Pons (tissue), 1 donor: Measurements from ENCODE around the gene UNC119.
A peak's percentile ranks its signal among the peaks of the same experiment; 100 is the strongest.
"Not testable (repeated sequence)": the region's sequence is repeated elsewhere in the genome, so short reads cannot be mapped to it uniquely, and the experiment has no call there.

Experiments used
- DNase-seq: peaks from one replicate; pipeline ENCODE4 v3.0.0-alpha.2; 2016; ENCODE audit warnings: low spot score

The UNC119 gene

GRCh38 chr17:28552176-28552999 lies at the start of gene UNC119:
UNC119 (minus strand) TSS chr17:28552624; CDS start chr17:28552557, 67 bp downstream.
- peak; percentile 42 for DNase-seq

DNA sequence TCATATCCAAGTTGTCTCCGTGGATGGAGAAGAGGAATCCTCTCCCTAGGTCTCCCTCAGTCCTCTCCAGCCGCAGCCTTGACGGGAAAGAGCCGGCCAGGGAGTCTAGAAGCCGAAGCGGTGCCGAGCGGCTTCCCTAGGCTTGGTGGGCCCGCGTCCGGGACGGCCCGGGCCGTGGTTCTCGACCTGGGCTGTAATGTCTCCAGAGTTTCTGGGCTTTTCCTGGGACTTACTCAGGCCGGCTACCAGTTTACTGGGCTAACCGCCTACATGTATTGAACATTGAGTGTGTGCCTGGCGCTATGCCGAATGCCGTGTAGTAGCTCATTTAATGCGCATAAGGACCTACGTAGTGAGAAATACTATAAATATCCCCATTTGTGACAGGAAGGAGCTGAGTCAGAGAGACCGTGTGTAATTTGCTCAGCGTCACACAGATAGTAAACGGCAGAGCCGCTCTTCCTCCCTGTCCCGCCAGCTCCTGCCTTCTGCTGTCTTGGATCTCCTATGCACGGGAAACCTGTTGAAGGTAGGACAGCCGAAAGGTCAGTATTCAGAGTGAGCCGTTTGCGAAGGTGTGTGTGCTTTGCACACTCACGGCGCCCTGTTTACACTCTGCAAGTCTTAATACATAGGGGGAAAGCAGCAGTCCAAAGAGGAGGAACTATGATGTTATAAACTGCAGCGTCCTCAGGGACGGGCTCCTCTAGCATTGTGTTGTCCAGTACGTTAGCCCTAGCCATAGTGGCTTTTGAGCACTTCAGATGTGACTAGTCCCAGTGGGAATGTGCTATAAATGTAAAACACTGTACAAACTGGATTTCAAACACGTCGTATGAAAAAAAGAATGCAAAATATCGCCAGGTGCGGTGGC lies 47.1 kb upstream of the UNC119 start:
- peak; percentile 49 for DNase-seq

DNA sequence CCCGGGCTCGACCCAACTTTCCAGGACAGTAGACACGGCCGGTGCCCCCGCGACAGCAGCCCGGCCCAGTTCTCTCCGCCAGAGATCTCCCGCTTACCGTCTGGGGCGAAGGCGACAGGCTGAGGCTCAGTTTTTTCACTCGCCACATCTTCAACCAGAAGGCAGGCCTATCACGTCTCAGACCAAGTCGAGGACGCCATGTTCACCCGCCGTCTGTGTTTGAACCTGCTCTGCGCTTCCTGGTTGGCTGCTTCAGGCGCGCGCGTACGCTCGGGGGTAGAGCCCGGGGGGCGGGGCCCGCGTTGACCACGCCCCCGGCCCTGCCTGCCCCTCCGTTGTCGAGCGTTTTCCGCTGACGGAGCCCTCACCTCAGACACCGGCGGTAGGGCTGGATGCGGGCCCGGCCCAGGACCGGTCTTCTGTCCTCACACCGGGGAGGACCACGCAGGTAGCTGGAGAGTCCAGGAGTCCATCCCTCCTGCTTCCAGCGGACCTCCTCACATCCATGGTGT lies 46.4 kb upstream of the UNC119 start, which contains the start of gene SPAG5:
SPAG5 (minus strand) TSS at position 227 of the 512 bp plus-strand sequence; CDS start at position 148, 79 bp downstream.
- DNase-seq = peak; percentile 88

- DNase-seq = no peak
These were observed 46.0 kb upstream of the UNC119 start for GRCh38 chr17:28598389-28598788.

GRCh38 chr17:28597606-28598383 lies 45.4 kb upstream of the UNC119 start:
- DNase-seq = no peak

- no peak for DNase-seq
These were observed 39.8 kb upstream of the UNC119 start for GRCh38 chr17:28592260-28592659.

- no peak for DNase-seq
These were observed 33.4 kb upstream of the UNC119 start for GRCh38 chr17:28585851-28586250.

GRCh38 chr17:28584434-28584833 lies 32.0 kb upstream of the UNC119 start:
- DNase-seq = no peak

GRCh38 chr17:28582513-28582912 lies 30.1 kb upstream of the UNC119 start:
- DNase-seq = no peak

DNA sequence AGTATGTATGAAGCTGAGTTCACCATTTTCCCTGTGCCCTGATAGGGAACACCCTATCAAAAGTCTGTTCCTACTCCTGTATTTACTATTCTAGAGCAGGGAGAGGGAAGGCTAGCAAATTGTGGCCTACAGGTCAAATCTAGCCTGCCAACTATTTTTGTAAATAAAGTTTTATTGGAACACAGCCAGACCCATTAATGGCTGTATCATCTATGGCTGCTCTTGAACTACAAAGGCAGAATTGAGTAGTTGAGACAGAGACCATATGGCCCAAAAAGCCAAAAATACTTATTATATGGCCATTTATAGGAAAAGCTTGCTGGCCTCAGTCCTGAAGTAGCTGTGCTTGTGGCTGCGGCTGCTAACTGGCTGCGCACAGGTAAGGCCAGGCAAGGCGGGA lies 28.5 kb upstream of the UNC119 start:
- DNase-seq = no peak

DNA sequence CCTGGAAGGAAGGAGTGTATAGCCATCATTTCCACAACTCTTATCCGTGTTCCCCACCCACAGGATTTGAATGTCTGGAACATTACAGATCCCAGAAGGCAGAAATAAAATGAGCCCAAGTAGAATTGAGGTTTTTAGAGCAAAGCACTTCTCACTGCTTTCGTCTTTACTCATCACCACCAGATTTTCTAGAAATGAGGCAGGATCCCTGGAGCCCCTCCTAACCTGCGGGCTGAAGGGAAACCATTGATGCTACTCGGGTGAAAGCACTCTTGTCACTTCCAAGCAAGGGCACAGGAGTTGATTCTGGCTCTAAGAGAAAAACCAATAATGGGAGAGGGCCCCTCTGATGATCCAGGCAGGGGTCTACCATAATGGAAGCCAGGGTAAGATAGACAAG lies 27.1 kb upstream of the UNC119 start:
- DNase-seq = no peak

DNA sequence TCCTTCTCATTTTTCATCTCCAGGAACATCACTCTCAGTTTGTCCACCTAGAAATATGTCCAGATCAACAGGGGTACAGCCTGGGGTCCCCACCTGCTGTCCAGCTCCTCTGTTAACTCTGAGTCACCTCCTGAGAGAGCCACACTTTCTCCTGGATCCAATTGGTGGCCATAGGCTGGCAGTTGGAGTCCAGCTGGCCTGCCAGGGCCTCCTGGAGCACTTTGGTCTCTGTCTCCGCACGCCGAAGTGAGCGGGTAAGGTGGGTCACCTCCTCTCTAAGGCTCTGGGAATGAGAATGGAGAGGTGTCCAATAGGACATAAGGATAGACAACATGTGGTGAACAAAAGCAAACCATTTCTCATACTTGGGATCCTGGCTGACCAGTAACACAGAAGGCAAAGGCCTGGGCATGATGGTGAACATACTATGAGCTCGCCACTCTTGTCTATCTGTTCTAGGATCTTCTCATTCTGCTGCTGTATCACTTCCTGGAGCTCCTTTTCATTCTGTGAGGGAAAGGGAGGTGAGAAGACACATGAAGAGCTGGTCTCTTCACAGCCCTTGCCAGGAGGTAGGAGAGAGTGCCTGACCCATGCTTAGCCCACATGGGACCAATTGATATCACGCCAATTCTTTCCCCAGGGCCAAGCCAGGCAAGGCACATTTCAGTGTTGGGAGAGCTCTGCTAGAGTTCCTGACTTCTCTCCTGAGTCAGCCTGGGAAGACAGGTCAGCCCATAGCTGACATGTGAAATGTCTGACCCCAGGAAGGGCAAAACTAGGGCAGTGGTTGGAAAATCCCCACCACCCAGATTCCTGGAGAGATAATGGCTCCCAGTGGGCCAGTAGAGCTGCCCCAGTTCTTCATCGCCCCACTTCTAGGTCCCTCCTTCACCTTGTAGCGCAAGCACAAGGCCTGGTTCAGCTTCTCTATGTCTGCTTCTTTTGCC lies 26.1 kb upstream of the UNC119 start:
- no peak for DNase-seq

- DNase-seq = no peak
These were observed 25.0 kb upstream of the UNC119 start for GRCh38 chr17:28577466-28577824.

DNA sequence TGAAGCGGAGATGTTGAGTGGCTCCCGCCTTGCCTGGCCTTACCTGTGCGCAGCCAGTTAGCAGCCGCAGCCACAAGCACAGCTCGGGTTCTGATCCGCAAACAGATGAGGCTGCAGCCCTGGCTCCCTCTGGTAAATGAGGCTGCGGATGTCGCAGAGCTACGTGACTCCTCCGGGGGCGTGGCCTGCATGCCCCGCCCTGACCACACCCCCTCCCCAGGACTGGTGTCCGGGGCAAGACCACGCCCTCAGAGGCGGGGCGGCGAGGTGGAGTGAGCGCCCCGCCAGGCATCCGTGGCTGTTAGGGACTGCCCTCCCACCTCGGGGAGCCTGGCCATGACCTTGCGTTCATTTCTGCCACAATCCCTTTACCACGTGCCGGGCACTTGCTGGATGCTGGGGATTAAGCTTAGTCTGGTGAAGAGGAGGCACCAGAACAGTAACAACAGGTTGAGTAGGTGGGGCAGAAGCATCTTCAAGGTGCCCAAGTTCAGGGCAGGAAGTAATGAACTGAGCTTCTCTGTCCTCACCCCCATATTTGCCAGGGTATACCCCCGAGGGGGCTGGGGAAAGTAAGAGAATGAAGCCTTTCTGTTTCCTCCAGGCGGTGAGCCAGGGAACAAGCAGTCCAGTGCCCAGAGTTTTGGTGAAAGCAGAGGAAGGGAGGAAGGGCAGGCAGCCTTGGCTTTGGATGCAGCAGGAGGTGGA lies 24.5 kb upstream of the UNC119 start, which contains the start of gene ALDOC:
ALDOC (minus strand) TSS at position 138 of the 708 bp plus-strand sequence. CDS start 1,363 bp downstream, outside the sequence.
- DNase-seq = peak; percentile 98

DNA sequence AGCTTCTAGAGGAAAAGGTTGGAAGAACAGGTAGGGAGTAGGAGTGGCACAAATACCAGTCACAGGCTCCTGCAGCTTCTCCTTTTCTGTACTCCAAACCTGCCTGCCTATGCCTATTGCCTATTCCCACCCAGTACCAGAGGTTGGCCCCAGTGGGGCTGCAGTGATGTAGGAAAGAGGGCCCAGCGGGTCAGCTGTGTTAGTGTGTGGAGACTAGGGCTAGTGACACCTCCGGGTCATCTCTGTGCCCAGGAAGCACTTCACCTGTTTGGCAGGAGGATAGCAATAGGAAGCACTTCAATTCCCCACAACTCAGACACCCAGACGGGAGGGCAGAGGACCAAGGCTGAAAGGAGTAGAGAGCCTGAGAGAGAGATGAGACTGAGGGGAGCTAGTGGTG lies 23.6 kb upstream of the UNC119 start:
- DNase-seq = not testable (repeated sequence)

DNA sequence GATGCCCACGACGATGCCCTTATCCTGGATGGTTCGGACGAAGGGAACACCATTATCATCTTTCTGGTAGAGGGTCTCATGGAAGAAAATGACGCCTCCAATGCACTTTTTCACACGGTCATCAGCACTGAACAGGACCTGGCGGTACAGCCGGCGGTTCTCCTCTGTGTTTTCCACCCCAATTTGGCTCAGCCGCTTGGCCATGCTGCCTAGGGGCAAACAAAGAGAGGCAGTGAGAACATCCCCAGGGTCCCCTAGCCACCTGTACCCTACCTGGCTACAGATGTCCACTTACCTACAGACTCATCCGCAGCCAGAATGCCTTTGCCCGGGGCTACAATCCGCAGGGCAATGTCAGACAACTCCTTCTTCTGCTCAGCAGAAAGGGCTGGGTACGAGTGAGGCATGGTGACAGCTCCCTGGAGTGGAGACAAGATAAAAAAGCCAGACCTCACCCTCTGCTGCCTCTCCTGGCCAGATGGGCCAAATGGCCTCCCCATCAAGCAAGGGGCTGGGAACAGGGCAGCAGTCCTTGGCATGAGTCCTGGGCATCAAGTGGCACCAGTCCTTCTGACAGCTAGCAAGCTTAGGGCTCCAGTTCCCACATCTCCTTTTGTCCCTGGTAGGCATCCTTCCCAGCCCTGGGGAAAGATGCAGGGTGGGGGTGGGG lies 22.8 kb upstream of the UNC119 start:
- peak; percentile 68 for DNase-seq

DNA sequence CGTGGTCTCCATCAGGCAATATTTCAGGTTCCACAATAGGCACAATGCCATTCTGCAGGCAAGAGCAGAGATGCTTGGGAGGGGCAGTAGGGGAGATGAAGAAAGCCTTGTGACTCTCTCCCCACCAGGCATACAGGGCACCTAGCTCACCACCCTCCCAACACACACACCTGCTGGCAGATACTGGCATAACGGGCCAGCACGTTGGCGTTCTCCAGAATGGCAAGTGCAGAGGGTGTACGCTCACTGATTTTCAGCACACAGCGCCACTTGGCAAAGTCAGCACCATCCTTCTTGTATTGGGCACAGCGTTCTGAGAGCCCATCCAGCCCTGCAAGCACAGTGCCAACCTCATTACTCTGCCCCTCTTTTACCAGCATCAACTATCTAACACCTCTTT lies 22.1 kb upstream of the UNC119 start:
- DNase-seq = no peak

GRCh38 chr17:28573966-28574480 lies 21.6 kb upstream of the UNC119 start:
- no peak for DNase-seq

DNA sequence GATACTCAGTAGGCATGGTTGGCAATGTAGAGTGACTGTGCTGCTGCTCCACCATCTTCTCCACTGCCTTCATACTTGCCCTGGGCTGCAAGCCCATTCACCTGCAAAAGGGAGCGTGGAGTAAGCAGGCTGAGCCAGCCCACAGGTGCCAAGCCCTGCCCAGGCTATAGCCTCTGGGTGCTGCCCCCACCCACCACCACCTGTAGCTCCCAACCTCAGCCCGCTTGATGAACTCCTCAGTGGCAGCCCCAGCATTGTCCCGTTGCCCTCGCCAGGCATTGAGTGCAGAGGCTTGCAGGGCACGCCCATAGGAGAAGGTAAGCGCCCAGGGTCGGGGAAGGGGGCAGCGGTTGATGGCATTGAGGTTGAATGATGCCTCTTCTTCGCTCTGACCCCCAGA lies 21.1 kb upstream of the UNC119 start:
- DNase-seq = no peak
